GM12873 (cell line): Measurements from ENCODE around the gene TRPM8.
A peak's percentile ranks its signal among the peaks of the same experiment; 100 is the strongest.

Source experiments
- TF ChIP-seq, protein P1 (sequence below): IDR thresholded peaks from 2 replicates; pipeline ENCODE4 v1.5.1; 2012; ENCODE audit warnings: low read depth, mild to moderate bottlenecking, moderate library complexity, low read length, control low read depth; ENCODE audit not compliant: insufficient read depth; ENCODE audit errors: missing control alignments

TRPM8 gene

GRCh38 chr2:233926806-233927205 is 9.6 kb downstream of the TRPM8 start:
- TF ChIP-seq, protein P1, sequence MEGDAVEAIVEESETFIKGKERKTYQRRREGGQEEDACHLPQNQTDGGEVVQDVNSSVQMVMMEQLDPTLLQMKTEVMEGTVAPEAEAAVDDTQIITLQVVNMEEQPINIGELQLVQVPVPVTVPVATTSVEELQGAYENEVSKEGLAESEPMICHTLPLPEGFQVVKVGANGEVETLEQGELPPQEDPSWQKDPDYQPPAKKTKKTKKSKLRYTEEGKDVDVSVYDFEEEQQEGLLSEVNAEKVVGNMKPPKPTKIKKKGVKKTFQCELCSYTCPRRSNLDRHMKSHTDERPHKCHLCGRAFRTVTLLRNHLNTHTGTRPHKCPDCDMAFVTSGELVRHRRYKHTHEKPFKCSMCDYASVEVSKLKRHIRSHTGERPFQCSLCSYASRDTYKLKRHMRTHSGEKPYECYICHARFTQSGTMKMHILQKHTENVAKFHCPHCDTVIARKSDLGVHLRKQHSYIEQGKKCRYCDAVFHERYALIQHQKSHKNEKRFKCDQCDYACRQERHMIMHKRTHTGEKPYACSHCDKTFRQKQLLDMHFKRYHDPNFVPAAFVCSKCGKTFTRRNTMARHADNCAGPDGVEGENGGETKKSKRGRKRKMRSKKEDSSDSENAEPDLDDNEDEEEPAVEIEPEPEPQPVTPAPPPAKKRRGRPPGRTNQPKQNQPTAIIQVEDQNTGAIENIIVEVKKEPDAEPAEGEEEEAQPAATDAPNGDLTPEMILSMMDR: no peak

DNA sequence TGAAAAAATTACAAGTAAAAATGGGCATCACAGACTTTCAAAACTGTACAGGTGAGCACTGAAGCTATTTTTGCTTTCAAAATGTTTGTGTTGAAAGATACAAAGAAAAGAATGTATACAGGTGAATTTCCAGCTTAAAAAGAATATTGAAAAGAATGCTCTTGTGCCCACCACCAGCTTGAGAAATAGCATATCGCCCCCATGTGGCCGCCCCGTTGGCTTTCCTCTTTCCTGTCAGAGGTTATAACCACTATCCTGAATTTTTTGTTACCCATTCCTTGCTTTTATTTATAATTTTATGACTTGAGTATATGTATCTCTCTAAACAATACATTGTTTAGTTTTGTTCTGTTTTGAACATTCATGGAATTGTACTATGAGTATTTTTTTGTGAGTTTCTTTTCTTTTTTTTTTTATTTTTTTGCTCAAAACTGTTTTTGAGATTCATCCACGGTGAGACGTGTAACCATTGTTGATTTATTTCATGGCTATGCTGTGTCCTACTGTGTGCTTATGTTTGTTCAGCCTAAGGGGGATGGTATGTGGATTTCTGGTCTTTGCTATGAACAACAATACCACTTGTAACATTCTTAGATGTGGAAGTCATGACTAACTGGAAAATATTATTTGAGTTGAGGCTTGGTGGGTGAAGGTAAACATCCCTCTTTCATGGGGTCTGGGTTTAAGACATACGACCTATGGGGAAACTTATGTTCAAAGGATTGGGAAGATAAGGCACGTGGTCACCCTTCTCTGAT is 11.6 kb downstream of the TRPM8 start:
- TF ChIP-seq, protein P1: peak; percentile 54

DNA sequence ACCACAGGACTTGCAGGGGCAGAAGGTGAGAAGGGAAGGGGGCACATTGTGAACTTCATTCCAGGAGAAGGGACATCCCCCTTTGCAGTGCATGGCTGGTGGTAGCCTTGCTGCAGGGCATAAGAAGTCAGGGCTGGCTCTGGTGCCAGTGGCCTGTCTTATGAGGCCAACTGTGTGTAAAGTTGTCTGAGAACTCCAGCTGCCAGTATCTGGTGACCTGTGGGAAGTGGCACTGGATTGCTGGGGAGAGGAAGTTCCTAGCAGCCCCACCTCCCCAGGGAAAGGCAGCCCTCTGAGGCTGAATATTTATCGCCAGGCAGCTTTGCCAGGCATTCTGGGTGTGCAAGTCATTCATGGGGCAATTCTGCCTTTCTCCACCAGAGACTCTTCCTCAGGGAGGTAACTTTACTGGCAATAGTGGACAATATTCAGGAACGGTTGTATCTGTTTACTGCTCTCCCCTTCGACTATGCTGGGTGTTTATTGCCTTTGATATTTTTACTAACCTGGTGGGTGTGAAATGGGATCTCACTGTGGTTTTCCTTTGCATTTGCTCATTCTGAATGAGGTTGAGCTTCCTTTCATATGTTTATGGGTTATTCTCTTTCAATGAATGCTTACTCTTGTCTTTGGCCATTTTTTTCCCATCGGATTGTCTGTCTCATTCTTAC is 12.3 kb downstream of the TRPM8 start:
- TF ChIP-seq, protein P1: no peak

- TF ChIP-seq, protein P1: no peak
Measured at GRCh38 chr2:233934524-233934923, 17.4 kb downstream of the TRPM8 start.

GRCh38 chr2:233935426-233935825 is 18.3 kb downstream of the TRPM8 start:
- TF ChIP-seq, protein P1: no peak

DNA sequence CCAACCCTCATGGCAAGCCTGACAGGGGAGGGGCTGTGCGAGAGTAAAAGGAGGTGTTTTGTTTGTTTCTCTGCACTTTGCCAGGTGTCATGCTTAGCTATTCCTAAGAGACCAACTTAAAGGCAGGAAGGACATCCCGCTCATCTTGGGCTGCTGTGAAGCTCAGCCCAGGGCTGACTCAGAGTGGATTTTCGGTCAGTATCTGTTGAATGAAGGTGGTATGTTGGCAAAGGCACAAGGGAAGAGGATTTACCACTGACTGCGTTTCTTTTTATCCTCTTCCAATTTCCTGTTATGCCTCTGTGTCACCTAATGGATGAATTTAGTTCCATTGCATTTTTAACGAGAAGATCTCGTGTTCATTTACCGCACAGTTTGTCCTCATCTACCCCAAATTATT is 18.9 kb downstream of the TRPM8 start:
- TF ChIP-seq, protein P1: no peak

DNA sequence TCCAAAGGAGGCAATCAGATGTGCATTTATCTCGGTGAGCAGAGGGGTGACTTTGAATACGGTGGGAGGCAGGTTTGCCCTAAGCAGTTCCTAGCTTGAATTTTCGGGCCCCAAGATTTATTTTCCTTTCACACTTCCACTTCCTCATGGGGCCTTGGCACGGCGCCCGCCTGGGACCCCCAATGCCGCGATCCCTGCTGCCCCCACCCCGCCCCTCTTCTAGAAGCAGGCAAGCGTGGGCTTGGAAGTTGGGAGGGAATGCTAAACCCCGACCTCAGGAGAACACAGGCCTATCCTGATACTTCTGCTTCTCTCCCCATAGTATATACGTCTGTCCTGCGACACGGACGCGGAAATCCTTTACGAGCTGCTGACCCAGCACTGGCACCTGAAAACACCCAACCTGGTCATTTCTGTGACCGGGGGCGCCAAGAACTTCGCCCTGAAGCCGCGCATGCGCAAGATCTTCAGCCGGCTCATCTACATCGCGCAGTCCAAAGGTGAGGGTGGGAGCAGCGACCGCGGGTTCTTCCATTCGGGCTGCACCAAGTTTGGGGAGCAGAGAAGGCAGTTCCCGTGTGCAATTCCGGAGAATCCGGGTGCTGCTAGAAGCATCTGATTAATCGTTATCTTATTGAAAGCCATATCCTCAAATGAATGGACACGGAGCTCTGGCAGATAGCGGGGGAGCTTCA is 21.6 kb downstream of the TRPM8 start:
- TF ChIP-seq, protein P1: no peak
